ENCODE results near the gene DOCK8. TPM values are rescaled to one million over a fixed set of nuclear protein-coding genes. Genes with fewer than 3 reads are reported as not detected.

Gene DOCK8
- total RNA-seq, 1 donor from 2014 or later, result 0.22 TPM

- Mint-ChIP-seq H3K9me3 (ENCODE audit: unreplicated experiment) (peaks cover 10% of the 10 kb centered on the region), H3K27ac (ENCODE audit: unreplicated experiment) (peak overlapping the region; percentile 13), H3K4me3 (ENCODE audit: unreplicated experiment) (peak overlapping the region; percentile 31), H3K36me3 (ENCODE audit: unreplicated experiment) (no peaks in the 10 kb centered on the region), H3K4me1 (ENCODE audit: low read depth, unreplicated experiment) (peaks cover 49% of the 10 kb centered on the region), H3K27me3 (ENCODE audit: unreplicated experiment) (peaks cover 9% of the 10 kb centered on the region)
- no peak for TF ChIP-seq CTCF (IDR thresholded peaks at IDR 0.05; ENCODE audit: partially characterized antibody, unreplicated experiment)
- DNase-seq, result no peak
Measured at GRCh38 chr9:373759-374206, 159.1 kb downstream of the DOCK8 start.

GRCh38 chr9:374736-375135 lies 160.1 kb downstream of the DOCK8 start:
- Mint-ChIP-seq H3K4me3 (ENCODE audit: unreplicated experiment) (no peak overlapping the region), H3K9me3 (ENCODE audit: unreplicated experiment) (peaks cover 10% of the 10 kb centered on the region), H3K36me3 (ENCODE audit: unreplicated experiment) (no peaks in the 10 kb centered on the region), H3K27ac (ENCODE audit: unreplicated experiment) (no peak overlapping the region), H3K4me1 (ENCODE audit: low read depth, unreplicated experiment) (peaks cover 49% of the 10 kb centered on the region), H3K27me3 (ENCODE audit: unreplicated experiment) (peaks cover 9% of the 10 kb centered on the region)
- no peak for TF ChIP-seq CTCF (IDR thresholded peaks at IDR 0.05; ENCODE audit: partially characterized antibody, unreplicated experiment)
- no peak for DNase-seq

- Mint-ChIP-seq H3K36me3 (ENCODE audit: unreplicated experiment) (no peaks in the 10 kb centered on the region), H3K4me1 (ENCODE audit: low read depth, unreplicated experiment) (peaks cover 37% of the 10 kb centered on the region), H3K4me3 (ENCODE audit: unreplicated experiment) (no peak overlapping the region), H3K27ac (ENCODE audit: unreplicated experiment) (no peak overlapping the region), H3K9me3 (ENCODE audit: unreplicated experiment) (peaks cover 10% of the 10 kb centered on the region), H3K27me3 (ENCODE audit: unreplicated experiment) (peaks cover 9% of the 10 kb centered on the region)
- DNase-seq, result no peak
- no peak for TF ChIP-seq CTCF (IDR thresholded peaks at IDR 0.05; ENCODE audit: partially characterized antibody, unreplicated experiment)
Measured at GRCh38 chr9:376115-376514, 161.4 kb downstream of the DOCK8 start.

- TF ChIP-seq CTCF (IDR thresholded peaks at IDR 0.05; ENCODE audit: partially characterized antibody, unreplicated experiment), result no peak
- no peak overlapping the region for H3K4me3 Mint-ChIP-seq (ENCODE audit: unreplicated experiment)
Measured at GRCh38 chr9:378263-378662, 163.6 kb downstream of the DOCK8 start.

GRCh38 chr9:382383-382782 lies 167.7 kb downstream of the DOCK8 start:
- no peak for DNase-seq
- Mint-ChIP-seq H3K27me3 (ENCODE audit: unreplicated experiment) (peaks cover 1% of the 10 kb centered on the region), H3K27ac (ENCODE audit: unreplicated experiment) (peak overlapping the region; percentile 60), H3K4me3 (ENCODE audit: unreplicated experiment) (no peak overlapping the region), H3K9me3 (ENCODE audit: unreplicated experiment) (no peaks in the 10 kb centered on the region), H3K4me1 (ENCODE audit: low read depth, unreplicated experiment) (peaks cover 2% of the 10 kb centered on the region), H3K36me3 (ENCODE audit: unreplicated experiment) (no peaks in the 10 kb centered on the region)
- no peak for TF ChIP-seq CTCF (IDR thresholded peaks at IDR 0.05; ENCODE audit: partially characterized antibody, unreplicated experiment)

More at GRCh38 chr9:378263-378662, 163.6 kb downstream of the DOCK8 start:
- Mint-ChIP-seq H3K36me3 (ENCODE audit: unreplicated experiment) (no peaks in the 10 kb centered on the region), H3K9me3 (ENCODE audit: unreplicated experiment) (peaks cover 2% of the 10 kb centered on the region), H3K27ac (ENCODE audit: unreplicated experiment) (peak overlapping the region; percentile 5), H3K4me1 (ENCODE audit: low read depth, unreplicated experiment) (peaks cover 20% of the 10 kb centered on the region), H3K27me3 (ENCODE audit: unreplicated experiment) (peaks cover 6% of the 10 kb centered on the region)
- no peak for DNase-seq

Data from glutamatergic neuron (in vitro differentiated cells).